DOHH2 (cell line): ENCODE data around the gene PSAP.

Experiments used
- EZH2phosphoT487 ChIP-seq: fragments of 200-600 bp; sonication (generic); IDR thresholded peaks from 2 replicates; pipeline ENCODE4 v1.6.1; 2017; ENCODE audit warnings: borderline replicate concordance, mild to moderate bottlenecking, antibody characterized with exemption, low read length, moderate library complexity, mixed read lengths
- TF ChIP-seq, protein P1 (sequence below): fragments of 200-600 bp; sonication (generic); IDR thresholded peaks from one replicate; pipeline ENCODE4 v1.5.1; 2014; ENCODE audit warnings: antibody characterized with exemption, mild to moderate bottlenecking, low read depth, low read length; ENCODE audit not compliant: poor library complexity, severe bottlenecking

DNA sequence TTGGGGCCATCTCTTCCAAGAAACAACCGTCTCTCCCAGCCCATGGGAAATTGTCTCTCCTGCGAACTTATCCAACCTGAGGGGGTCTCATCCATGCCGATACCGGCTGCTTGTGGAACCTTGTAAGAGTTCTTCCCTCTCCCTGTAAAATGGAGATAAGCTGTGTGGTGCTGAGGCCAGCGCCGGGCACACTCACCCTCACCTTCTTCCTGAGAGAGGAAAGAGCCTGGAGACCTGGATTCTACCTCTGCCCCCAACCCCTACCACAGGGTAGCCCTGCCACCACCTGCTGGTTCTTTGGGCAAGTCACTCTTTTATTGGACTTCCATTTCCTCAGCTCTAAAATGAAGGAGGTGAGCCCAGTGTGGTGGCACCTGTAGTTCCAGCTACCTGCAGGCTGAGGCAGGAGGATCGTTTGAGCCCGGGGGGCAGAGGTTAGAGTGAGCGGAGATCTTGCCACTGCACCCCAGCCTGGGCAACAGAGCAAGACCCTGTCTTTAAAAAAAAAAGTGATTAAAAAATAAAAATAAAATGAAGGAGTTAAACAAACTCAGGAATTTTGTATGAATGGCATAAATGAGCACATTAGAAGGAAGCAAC lies 38.4 kb upstream of the PSAP start:
- no peak for TF ChIP-seq EZH2phosphoT487
- TF ChIP-seq, protein P1, sequence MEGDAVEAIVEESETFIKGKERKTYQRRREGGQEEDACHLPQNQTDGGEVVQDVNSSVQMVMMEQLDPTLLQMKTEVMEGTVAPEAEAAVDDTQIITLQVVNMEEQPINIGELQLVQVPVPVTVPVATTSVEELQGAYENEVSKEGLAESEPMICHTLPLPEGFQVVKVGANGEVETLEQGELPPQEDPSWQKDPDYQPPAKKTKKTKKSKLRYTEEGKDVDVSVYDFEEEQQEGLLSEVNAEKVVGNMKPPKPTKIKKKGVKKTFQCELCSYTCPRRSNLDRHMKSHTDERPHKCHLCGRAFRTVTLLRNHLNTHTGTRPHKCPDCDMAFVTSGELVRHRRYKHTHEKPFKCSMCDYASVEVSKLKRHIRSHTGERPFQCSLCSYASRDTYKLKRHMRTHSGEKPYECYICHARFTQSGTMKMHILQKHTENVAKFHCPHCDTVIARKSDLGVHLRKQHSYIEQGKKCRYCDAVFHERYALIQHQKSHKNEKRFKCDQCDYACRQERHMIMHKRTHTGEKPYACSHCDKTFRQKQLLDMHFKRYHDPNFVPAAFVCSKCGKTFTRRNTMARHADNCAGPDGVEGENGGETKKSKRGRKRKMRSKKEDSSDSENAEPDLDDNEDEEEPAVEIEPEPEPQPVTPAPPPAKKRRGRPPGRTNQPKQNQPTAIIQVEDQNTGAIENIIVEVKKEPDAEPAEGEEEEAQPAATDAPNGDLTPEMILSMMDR: no peak
